GM19328 (cell line): ENCODE data around the gene TRAF3.
"Not testable (repeated sequence)": the region's sequence is repeated elsewhere in the genome, so short reads cannot be mapped to it uniquely, and the experiment has no call there.

Experiments used
- ATAC-seq: cut with Tn5 transposase; IDR thresholded peaks from one replicate; pipeline ENCODE4 v1.9.1; 2021; ENCODE audit warnings: mild to moderate bottlenecking, moderate library complexity; ENCODE audit not compliant: unreplicated experiment

TRAF3 gene

DNA sequence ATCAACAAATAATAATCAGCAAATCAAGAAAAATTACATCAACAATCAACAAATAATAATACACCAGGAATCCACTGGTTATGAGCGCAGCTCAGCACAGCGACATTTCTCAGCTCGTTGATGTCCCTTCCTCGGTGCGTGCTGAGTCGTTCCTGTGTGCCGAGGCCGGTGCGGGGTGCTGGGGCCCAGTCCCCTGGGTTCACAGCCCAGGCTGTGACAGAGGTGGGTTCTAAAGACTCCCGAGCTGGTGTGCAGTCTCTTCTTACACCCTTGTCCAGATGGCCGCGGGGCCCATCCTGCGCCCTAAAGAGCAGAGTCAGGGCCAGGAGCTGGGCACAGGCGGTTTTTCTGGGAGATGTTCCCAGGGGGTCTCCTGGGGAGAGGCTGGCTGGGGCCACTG lies 26.9 kb upstream of the TRAF3 start:
- ATAC-seq: no peak

DNA sequence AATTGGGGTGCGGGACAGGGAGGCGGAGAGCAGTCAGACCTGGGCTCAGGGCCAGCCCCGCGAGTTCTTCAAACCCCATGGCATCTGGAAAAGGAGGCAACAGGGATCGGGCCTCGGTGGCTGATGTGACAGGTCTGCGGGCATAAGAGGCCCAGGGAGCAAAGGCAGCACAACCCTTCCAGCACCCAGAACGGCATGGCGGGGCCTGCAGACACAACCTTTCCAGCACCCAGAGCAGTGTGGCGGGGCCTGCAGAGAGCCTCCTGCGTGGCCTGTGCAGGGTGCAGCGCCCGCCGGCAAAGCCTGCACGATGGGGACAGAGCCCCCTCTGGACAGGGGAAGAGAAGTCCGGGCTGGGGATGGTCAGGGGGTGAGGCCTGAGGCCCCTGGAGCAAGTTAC lies 26.2 kb upstream of the TRAF3 start:
- no peak for ATAC-seq

DNA sequence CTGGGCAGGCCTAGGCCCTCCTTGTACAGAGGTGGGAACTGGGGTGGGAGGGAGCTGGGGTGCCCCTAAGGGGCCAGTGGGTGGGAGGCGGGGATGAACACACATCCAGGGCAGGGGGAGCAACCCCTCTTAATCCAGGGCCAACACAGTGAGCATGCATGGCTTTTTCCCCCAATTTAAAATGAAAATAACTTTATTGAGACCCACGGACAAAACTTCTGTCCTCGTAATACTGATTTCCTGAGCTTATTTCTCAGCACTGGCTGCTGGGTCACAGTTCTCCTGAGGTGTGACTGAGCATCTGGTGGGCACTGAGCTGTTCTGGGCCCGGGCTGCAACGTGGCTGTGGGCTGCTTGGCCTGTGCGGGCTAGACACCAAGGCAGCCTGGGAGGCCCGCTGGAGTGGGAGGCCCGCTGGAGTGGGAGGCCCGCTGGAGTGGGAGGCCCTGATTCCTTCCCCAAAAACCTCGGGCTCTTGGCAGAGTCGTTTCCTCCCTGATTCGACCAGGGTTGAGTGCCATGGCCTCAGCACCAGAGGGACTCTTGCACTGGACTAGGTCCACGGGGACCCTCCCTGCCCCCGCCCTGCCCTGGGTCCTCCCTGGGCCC lies 24.9 kb upstream of the TRAF3 start:
- no peak for ATAC-seq

DNA sequence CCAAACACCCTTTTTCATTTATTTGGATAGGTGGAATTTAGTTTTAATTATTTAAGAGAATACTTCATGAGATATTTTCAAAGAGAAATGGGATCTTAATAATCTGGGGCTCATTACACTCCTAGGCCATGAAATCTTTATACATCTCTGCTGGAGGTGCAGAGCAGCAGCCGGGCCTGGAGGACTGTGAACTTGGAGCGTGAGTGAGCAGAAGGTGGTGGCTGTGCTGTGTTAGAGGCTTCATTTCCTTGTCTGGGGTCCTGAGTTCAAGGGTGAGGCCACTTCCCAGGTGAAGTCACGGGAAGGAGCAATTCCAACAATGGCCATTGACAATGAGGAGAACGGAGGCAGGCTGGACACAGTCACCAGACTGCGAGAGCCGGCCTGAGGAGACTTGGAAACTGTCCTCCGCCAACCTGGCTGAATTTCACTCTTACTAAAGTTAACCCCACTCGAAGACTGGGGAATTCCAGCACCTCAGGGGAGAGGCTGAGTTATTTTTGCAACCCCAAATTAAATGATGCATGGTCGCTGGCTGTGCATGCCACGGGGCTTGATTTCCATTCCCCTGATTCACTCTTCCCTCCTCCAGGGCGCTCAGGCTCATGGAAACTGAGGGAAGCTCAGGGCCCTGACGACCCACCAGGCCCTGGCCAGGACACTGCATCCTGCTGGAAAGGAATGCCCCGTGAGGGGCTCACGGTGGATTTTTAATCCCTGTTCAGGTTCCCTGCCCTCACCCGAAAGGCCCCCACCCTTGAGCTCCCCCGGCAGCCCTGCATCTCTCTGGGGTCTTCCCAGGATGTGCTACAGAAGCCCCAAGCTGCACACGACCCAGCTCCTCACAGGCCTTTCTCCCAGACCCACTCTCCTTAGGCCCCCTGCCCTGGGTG lies 22.6 kb upstream of the TRAF3 start:
- ATAC-seq: no peak

DNA sequence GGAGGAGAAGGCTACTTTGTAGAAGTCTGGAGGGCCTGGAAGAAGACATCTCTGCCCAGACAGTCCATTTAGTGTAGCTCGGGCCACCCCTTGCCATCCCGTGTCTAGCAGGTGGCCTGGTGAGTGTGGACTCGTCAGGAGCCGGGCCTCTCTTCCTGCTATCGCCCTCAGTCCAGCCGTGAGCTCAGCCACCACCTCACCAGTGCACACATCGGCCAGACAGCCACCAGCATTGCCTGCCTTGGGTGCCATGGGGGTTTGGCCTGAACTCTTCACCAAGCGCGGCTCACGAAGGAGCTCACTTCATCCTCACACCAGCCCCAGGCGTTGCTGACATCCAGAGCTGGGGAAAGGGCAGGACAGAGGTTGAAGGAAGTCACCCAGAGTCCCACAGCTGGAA lies 19.6 kb upstream of the TRAF3 start:
- ATAC-seq: no peak

DNA sequence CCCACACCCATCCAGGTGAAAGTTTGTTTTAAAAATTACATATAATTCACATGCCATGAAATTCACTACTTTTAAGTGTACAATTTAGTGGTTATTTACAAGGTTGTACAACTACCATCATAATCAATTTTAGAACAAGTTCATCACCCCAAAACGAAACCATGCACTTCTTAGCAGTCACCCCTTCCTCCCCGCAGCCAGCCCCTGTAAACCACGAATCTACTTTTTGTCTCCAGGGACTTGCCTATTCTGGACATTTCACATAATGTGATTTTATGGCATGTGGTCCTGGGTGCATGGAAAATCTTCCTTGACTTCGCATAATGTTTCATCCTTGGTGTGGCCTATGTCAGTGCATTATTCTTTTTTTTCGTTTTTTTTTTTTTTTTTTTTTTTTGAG lies 19.2 kb upstream of the TRAF3 start:
- no peak for ATAC-seq

DNA sequence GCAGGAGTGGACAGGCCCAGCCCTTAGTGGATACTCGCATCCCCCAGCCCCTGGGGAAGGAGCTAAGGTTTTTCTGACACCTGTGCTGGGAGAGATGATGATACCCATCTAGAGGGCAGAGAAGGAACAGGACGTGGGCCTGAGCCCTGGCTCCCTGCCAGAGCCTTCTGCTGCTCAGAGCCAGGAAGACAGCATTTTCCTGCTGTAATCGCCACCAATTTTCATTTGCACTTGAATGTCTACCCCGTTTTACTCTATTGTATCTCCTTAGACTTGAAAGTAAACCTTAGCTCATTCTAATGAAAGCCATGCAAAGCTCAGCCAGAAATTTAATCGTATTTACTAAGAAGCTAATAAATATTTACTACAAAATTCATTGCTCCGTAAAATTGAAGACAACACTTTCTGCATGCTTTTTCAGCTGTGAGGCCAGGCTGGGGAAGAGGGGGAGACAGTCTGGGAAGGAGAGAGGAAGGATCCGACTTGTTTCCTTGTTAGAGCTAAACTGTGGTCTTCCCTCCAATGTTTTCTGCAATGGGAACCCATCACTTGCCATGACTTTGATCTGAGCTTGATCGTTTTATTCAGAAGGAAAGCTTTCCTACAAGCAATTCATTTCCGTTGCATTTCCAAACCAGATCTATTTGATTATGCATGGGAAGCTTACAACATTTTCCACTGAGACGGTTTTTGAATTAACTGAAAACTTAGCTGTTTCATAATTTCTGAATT lies 17.6 kb upstream of the TRAF3 start:
- no peak for ATAC-seq

DNA sequence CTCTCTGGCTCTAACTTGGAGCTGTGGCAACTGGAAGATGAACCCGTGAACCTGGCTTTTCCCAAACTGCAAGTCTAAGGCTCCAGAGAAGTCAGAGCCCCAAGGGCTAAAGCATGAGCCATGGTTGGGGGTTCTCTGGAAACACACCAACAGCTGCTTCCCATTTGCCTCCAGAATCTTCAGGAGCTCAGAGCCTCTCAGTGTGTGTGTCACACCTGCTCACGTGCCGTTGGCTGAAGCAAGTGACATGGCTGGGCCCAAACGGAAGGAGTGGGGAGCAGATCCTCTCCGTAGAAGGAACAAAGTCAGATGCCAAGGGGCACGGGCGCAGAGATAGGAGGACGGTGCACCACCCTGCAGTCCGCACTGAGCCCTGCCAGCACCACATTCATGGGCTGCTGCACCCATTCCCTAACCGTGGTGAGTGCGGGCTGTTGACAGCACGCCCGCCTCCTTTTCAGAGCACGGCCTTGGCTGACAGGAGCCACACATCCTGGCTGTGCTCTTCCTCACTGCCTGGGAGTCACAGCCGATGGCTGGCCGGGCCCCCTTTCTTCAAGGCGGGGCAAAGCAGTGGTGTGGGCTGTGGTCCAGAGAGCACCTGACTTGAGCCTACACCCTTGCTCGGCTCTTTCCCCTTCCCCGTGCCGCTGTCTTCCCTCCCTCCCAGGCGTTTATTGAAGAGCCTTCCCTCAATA lies 16.6 kb upstream of the TRAF3 start:
- ATAC-seq: no peak

DNA sequence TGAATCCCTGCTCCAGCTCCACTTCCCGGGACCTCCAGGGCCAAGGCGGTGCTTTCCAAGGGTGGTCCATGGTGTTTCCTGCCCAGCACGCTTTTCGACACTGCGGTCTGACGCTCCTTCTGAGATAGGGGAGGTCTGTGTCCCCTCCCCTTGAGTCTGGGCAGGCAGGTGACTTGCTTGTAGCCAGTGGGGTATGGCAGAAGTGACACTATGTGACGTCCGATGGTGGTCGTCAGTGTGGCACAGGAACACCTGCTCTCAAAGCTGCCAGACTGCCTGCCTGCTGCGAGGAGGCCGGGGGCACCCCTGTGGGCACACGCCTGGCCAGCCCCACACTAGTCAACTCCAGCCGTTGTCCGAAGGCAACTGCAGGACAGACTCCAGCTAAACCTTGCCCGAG lies 16.0 kb upstream of the TRAF3 start:
- ATAC-seq: no peak

DNA sequence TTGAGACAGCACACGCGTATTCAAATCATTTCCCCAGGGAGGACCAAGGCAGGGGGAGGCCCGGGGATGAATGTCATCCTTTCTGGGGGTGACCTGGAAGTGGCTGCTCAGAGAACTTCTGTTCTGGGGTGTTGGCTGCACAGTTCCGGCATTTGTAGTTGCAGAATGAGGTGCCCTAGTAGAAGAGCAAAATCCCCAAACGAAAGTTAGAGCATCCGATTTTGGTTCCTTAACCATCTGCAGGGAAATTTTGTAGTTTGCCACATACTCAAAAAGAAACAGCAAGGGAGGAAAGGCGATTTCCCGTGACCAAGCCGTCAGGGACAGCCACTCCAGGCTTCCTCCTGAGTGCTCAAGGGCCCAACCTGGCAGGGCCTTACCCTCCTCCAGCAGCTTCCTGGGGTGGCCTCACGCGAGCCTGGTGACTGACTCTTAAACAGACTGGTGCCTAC lies 13.0 kb upstream of the TRAF3 start:
- ATAC-seq: peak; percentile 57

DNA sequence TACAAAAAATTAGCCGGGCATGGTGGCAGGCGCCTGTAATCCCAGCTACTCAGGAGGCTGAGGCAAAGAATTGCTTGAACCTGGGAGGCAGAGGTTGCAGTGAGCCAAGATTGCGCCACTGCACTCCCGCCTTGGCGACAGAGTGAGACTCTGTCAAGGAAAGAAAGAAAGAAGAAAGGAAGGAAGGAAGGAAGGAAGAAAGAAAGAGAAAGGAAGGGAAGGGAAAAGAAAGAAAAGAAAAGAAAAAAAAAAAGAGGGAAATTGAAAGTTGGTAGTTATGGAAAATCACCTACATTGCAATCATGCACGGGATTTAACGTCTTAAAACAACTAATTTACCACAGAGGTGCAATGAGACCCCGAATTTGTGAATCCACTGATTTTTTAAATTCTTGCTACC lies 11.5 kb upstream of the TRAF3 start:
- not testable (repeated sequence) for ATAC-seq

DNA sequence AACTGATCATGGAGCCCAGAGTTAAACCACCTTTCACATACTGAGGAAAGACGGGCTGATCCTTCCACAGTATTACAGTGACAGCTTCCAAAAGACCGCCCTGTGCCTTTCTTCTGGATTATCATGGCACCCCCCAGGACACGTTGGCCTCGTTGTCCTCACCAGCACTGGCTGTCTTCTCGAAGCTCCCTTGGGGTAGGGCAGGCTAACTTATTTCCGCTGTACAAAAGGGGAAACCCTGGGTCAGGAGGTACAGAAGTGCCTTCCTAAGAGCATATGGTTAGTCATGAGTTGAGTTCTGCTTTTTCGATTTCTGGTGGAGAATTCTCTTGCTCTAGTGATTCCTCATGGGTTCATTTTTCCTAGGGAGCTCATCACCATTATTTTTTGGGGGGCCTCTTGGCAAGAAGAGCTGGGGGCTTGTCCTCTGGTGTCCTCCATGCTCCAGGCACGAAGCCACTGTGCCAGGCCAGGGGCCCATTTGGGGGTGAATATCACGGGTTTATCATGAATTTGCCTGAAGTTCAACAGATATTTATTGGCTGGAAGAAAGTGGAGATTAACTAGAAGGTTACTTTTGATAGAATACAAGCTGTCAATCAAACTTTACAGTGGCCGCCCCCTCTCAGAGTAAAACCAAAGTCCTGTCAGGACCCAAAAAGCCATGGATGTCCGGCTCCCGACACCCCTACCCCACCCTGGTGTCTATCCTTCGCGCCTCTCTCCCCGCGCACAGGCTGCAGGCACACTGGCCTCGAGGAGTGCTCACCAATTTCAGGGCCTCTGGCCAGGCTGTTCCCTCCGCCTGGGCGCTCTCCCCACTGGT lies 8.8 kb upstream of the TRAF3 start:
- ATAC-seq: no peak

DNA sequence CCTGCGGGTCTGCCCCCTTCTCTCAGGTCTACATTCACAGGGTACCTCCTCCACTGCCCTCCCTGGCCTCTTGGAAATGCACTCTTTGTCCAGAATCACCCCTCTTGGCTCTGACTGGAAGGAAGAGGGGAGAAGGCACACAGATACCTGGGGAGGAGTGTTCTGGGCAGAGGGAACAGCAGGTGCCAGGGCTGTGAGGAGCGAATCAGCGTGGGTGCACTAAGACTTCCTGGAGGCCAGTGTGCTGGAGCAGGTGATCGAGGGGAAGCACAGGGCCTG lies 8.3 kb upstream of the TRAF3 start:
- ATAC-seq: no peak

DNA sequence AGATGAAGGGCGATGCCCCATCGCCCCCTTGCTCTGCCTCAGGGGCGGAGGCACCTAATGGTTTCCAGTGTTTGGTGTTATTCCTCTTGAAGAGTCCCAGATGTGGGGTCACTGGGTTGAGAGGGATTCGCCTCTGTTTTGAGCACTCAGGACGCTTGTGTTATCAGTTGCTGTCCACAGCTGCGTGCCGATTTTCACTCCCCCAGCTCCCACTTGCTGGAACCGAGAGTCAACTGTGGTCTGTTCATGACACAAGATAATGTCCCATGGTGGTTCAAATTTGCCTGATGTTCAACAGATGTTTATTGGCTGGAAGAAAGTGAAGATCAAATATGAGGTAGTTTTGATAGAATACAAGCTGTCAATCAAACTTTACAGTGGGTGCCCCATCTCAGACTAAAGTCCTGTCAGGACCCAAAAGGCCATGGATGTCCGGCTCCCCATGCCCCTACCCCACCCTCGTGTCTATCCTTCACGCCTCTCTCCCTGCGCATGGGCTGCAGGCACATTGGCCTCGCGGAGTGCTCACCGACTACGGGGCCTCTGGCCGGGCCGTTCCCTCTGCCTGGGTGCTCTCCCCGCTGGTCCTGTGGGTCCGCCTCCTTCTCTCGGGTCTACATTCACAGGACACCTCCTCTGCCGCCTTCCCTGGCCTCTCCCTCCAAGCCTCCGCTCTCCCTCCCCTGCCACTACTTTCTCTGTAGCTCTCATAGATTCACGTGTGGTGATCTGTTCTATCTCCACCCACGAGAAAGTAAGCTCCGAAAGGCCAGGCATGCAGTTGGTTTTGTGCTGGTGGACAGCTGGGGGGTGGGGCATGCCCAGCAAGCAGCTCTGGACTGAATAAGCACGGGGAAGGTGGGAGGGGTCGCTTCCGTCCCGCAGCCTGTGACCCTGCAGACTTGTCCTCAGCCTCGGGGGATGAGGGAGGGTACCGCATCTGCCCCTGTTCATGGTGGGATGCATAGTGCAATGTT lies 6.8 kb upstream of the TRAF3 start:
- ATAC-seq: no peak

DNA sequence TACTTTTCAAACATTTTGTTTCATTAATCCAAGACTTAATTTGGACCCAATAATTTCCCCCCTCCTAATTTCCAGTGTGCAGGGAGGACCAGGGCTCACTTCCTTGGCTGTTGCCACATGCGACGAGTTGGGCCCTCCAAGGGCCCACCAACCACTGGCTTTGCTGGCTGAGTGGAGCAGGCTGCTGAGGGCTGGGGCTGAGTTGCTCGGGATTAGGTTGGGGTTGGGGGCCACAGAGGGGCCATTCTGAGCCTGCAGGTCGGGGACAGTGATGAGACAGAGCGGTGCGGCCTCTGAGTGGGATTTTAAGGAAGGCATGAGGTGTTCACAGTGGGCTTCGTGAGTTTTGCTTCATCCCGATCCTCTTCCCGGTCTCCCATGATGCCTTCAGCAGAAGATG lies 6.1 kb upstream of the TRAF3 start:
- no peak for ATAC-seq

DNA sequence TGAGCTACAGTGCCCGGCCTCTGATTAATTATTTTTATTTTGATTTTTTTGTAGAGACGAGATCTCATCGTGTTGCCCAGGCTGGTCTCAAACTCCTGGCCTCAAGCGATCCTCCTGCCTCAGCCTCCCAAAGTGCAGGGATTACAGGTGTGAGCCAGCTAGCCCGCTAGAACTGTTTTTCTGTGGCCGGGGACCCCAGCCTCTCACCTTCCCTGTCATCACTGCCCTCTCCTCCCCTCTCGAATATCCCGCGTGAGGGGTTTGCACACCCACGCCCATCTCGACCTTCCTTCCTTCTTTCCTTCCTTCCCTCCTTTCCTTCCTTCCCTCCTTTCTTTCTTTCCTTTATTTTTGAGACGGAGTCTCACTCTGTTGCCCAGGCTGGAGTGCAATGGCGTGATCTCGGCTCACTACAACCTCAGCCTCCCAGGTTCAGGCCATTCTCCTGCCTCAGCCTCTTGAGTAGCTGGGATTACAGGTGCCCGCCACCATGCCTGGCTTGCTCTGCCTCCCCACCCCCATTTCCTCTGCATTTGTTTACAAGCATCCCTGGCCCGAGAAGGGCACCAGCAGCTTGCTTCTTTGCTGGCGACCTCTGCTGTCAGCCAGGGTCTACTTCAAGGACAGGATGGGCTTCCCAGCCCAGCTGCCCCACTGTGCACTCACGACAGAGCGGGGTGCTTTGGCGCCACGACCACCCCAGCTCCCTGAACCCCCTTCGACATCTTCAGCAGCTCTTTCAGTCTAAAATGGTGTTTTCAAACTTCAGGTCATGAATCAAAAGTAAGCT lies 4.3 kb upstream of the TRAF3 start:
- ATAC-seq: no peak

DNA sequence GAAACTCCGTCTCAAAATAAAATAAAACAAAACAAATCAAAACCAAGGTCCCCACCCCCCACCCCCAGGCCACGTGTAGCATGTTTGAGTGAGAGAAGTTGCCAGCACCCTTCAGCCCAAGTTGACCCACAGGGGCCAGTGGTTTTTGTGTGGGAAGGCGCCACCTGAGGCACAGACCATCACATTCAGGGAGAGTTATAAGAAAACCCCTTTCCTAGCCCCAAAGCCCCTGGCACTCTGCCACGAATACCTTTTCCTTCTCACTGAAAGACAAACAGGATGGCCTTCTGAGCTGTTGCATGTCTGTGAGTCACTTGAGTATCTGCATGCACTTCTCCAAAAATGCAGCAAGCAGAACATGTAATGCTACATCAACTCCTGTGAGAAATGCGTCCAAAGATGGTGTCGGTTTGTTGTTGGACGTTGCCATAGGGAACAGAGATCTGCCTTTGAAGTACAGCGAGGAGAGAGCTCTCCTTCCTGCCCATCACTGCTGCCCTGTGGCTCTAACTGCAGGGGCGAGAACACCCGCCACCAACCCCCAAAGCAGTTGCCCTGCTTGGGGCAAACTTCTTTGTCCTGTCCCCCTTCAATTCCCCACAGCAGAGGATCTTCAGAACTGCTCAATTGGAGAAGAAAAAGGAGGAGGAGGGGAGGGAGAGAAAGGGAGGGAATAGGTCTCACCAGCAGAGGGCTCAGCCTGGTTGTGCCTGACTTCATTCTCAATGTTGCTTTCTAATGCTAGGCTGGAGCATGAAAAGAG lies 2.7 kb upstream of the TRAF3 start:
- ATAC-seq: no peak
